IMR-90 (cell line): Measurements from ENCODE around the gene SLC35F3. TPM values are rescaled to one million over a fixed set of nuclear protein-coding genes. Genes with fewer than 3 reads are reported as not detected.

Experiments
- ATAC-seq: fragments of 200-7000 bp; cut with Tn5 transposase; 2 replicates; pipeline ENCODE4 v1.9.1; 2020; ENCODE audit warnings: low read depth, mild to moderate bottlenecking, moderate library complexity
- BruUV-seq: library from RNA; stranded (reverse); fragments of 400-500 nt; replicated peaks from 2 replicates; lab custom pipeline; 2021; lab: Mats Ljungman, UMichigan
- CTCF ChIA-PET: fragments of 300-600 bp; formaldehyde crosslinking; extraction: SDS; loops from one replicate; lab custom pipeline; 2021; ENCODE audit warnings: antibody characterized with exemption; lab: Yijun Ruan, JAX
- POLR2A ChIA-PET: fragments of 300-600 bp; sonication (Branson Sonifier 250); formaldehyde crosslinking; loops from one replicate; lab custom pipeline; 2022; ENCODE audit warnings: antibody characterized with exemption; ENCODE audit not compliant: unreplicated experiment; lab: Charles Lee
- DNase-seq: peaks from one replicate; pipeline ENCODE4 v3.0.0; 2013
- H2AFZ ChIP-seq: replicated peaks from 2 replicates; pipeline ENCODE3; 2013; ENCODE audit warnings: low read length, mild to moderate bottlenecking; ENCODE audit not compliant: poor library complexity
- H2AK5ac ChIP-seq: 2 replicates; pipeline ENCODE4 v1.6.1; 2013; ENCODE audit warnings: low read depth, low read length, inconsistent platforms
- H2AK9ac ChIP-seq: replicated peaks from 2 replicates; pipeline ENCODE3; 2013; ENCODE audit warnings: mild to moderate bottlenecking, low read depth, low read length, moderate library complexity; ENCODE audit not compliant: poor library complexity
- H2BK120ac ChIP-seq: 2 replicates; pipeline ENCODE4 v1.6.1; 2013; ENCODE audit warnings: low read depth, low read length, inconsistent platforms
- H2BK15ac ChIP-seq: 3 replicates; pipeline ENCODE4 v1.6.1; 2013; ENCODE audit warnings: low read depth, low read length, inconsistent platforms
- H2BK20ac ChIP-seq: 2 replicates; pipeline ENCODE4 v1.6.1; 2013; ENCODE audit warnings: low read depth, mild to moderate bottlenecking, inconsistent platforms, low read length, moderate library complexity
- H2BK5ac ChIP-seq: 2 replicates; pipeline ENCODE4 v1.6.1; 2013; ENCODE audit warnings: mild to moderate bottlenecking, low read depth, low read length, inconsistent platforms; ENCODE audit not compliant: poor library complexity, severe bottlenecking
- H3K14ac ChIP-seq: replicated peaks from 2 replicates; pipeline ENCODE4 v1.6.1; 2013; ENCODE audit warnings: low read depth, low read length, inconsistent platforms
- H3K18ac ChIP-seq: 2 replicates; pipeline ENCODE4 v1.6.1; 2013; ENCODE audit warnings: low read depth, low read length, control low read depth
- H3K23ac ChIP-seq: 2 replicates; pipeline ENCODE4 v1.6.1; 2013; ENCODE audit warnings: low read depth, low read length, inconsistent platforms
- H3K27ac ChIP-seq: 2 replicates; pipeline ENCODE4 v1.5.1; 2013; ENCODE audit warnings: mild to moderate bottlenecking, control low read depth, low read length; ENCODE audit not compliant: insufficient read depth
- H3K27me3 ChIP-seq: 2 replicates; pipeline ENCODE4 v1.6.1; 2013; ENCODE audit warnings: low read length; ENCODE audit not compliant: control insufficient read depth, insufficient read depth
- H3K36me3 ChIP-seq: 2 replicates; pipeline ENCODE4 v1.6.1; 2013; ENCODE audit warnings: low read length, mixed read lengths; ENCODE audit not compliant: control insufficient read depth, insufficient read depth
- H3K4ac ChIP-seq: 2 replicates; pipeline ENCODE4 v1.6.1; 2013; ENCODE audit warnings: low read depth, low read length, inconsistent platforms
- H3K4me1 ChIP-seq: 2 replicates; pipeline ENCODE4 v1.6.1; 2013; ENCODE audit warnings: low read length, mixed read lengths; ENCODE audit not compliant: control insufficient read depth, insufficient read depth
- H3K4me2 ChIP-seq: 2 replicates; pipeline ENCODE4 v1.6.1; 2013; ENCODE audit warnings: low read depth, mild to moderate bottlenecking, control low read depth, low read length, moderate library complexity
- H3K4me3 ChIP-seq: 2 replicates; pipeline ENCODE4 v1.5.1; 2013; ENCODE audit warnings: low read depth, mild to moderate bottlenecking, control low read depth, low read length, moderate library complexity; ENCODE audit not compliant: insufficient read depth
- H3K56ac ChIP-seq: 2 replicates; pipeline ENCODE4 v1.6.1; 2013; ENCODE audit warnings: low read length, inconsistent platforms; ENCODE audit not compliant: insufficient read depth; ENCODE audit errors: extremely low read depth
- H3K79me1 ChIP-seq, 2 experiments: 2 replicates each; pipeline ENCODE4 v1.6.1; 2013; ENCODE audit warnings: low read length in 2 of 2, inconsistent platforms in 1 of 2, low read depth in 1 of 2
- H3K9ac ChIP-seq: 2 replicates; pipeline ENCODE4 v1.6.1; 2013; ENCODE audit warnings: low read depth, low read length, control low read depth
- H3K9me1 ChIP-seq: 2 replicates; pipeline ENCODE4 v1.6.1; 2013; ENCODE audit warnings: low read length, inconsistent platforms; ENCODE audit not compliant: insufficient read depth
- H3K9me3 ChIP-seq: 2 replicates; pipeline ENCODE4 v1.6.1; 2013; ENCODE audit warnings: low read length; ENCODE audit not compliant: control insufficient read depth, insufficient read depth
- H4K20me1 ChIP-seq: 2 replicates; pipeline ENCODE4 v1.6.1; 2013; ENCODE audit warnings: low read length, inconsistent platforms; ENCODE audit not compliant: insufficient read depth
- H4K5ac ChIP-seq: 2 replicates; pipeline ENCODE4 v1.6.1; 2013; ENCODE audit warnings: mild to moderate bottlenecking, low read depth, low read length, control low read depth
- H4K8ac ChIP-seq, 2 experiments: 2 replicates each; pipeline ENCODE4 v1.6.1; 2013; ENCODE audit warnings: low read depth in 2 of 2, low read length in 2 of 2, control low read depth in 1 of 2, inconsistent platforms in 1 of 2
- H4K91ac ChIP-seq: 2 replicates; pipeline ENCODE4 v1.6.1; 2013; ENCODE audit warnings: low read depth, low read length, inconsistent platforms; ENCODE audit not compliant: insufficient read depth
- ELK1 ChIP-seq: fragments of 150-350 bp; IDR thresholded peaks from 2 replicates; pipeline ENCODE4 v1.6.1; 2016; ENCODE audit warnings: low read depth, mild to moderate bottlenecking, low read length, moderate library complexity, borderline replicate concordance
- MXI1 ChIP-seq: IDR thresholded peaks from 2 replicates; pipeline ENCODE4 v1.6.1; 2012; ENCODE audit warnings: low read depth, mild to moderate bottlenecking, low read length, moderate library complexity, borderline replicate concordance
- RCOR1 ChIP-seq: IDR thresholded peaks from 2 replicates; pipeline ENCODE4 v1.6.1; 2012; ENCODE audit warnings: mild to moderate bottlenecking, low read length, improper control_type of control experiment; ENCODE audit not compliant: insufficient replicate concordance
- RFX5 ChIP-seq: IDR thresholded peaks from 2 replicates; pipeline ENCODE4 v1.8.0; 2012; ENCODE audit warnings: low read depth, mild to moderate bottlenecking, low read length, moderate library complexity
- WGBS, 2 experiments: methylation state at CpG; one replicate each; pipeline versions ENCODE4 v1.1.5 to v1.1.7; 2013; ENCODE audit warnings: missing lambda C conversion rate in 2 of 2; ENCODE audit not compliant: insufficient read length in 1 of 2; ENCODE audit errors: extremely low coverage in 2 of 2; 5-methylcytosine and 5-hydroxymethylcytosine counted together
- dilution Hi-C: fragments of 300-500 bp; cut with HindIII; formaldehyde crosslinking; loops from one replicate; pipeline ENCODE4 v1.14.3; 2018; ENCODE audit warnings: low sequenced_read_pairs; ENCODE audit not compliant: unreplicated experiment
- in situ Hi-C: fragments of 300-500 bp; cut with MboI; formaldehyde crosslinking; loops from 3 replicates; pipeline ENCODE4 v1.14.3; 2019; ENCODE audit warnings: low sequenced_read_pairs, inconsistent platforms, mixed read lengths
- intact Hi-C: fragments of 100-400 bp; cut with micrococcal nuclease; formaldehyde crosslinking; loops from 2 replicates; pipeline ENCODE4 v1.10.0; 2022
- polyA plus RNA-seq, 3 experiments: library from polyadenylated mRNA; depleted of rRNA; stranded (reverse); fragments of >200 nt; gene quantifications; 2 replicates each; pipeline ENCODE4 v1.2.3, GENCODE V29; 2012; ENCODE audit warnings: low replicate concordance in 1 of 3
- total RNA-seq: library from RNA; depleted of rRNA; stranded (reverse); fragments of >200 nt; gene quantifications from 2 replicates; pipeline ENCODE4 v1.2.3, GENCODE V29; 2012

Gene SLC35F3
- total and polyA plus RNA-seq, 2 of the 4 experiments (the other 2 are of a cell fraction) = under 0.01 to 0.17 TPM

GRCh38 chr1:234000557-234001041 lies 96.1 kb downstream of the SLC35F3 start:
- Histone ChIP-seq H2AK5ac (no peak overlapping the region), H3K9me3 (peaks cover 10% of the 10 kb centered on the region), H4K91ac (no peak overlapping the region), H3K18ac (no peak overlapping the region), H2BK5ac (no peak overlapping the region), H3K9ac (no peak overlapping the region), H3K27ac (no peak overlapping the region), H3K14ac (no peak overlapping the region), H2BK15ac (no peak overlapping the region), H3K4me2 (no peak overlapping the region), H3K4me1 (no peaks in the 10 kb centered on the region), H3K56ac (no peak overlapping the region), H2BK120ac (no peak overlapping the region), H3K4me3 (no peak overlapping the region), H3K4ac (no peak overlapping the region), H4K8ac (no peak overlapping the region), H3K27me3 (no peaks in the 10 kb centered on the region), H3K23ac (no peak overlapping the region), H2BK20ac (no peak overlapping the region), H3K36me3 (no peaks in the 10 kb centered on the region), H3K9me1 (no peaks in the 10 kb centered on the region), H3K79me1 (no peaks in the 10 kb centered on the region), H2AK9ac (no peak overlapping the region), H4K20me1 (no peaks in the 10 kb centered on the region), H4K5ac (no peak overlapping the region), H2AFZ (no peak overlapping the region)
- BruUV-seq = no TSS peak
- no peak for DNase-seq
- ChIA-PET POLR2A (no interaction called here), CTCF (no interaction called here)
- in situ Hi-C loops (no loop called here), dilution Hi-C loops (no loop called here), intact Hi-C loops (no loop called here)
- TF ChIP-seq RFX5 (no peak), ELK1 (no peak), MXI1 (no peak), RCOR1 (no peak)
- no peak for ATAC-seq
- 33% methylated on average over 3 of the region's 5 CpGs; no CpG with 5 or more reads in 1 of the 2 experiments for WGBS, 2 experiments
